Liver (tissue), 3 donors: ENCODE measurements around the gene PREX1.

Experiments
- FOXA1 ChIP-seq: IDR thresholded peaks from 2 replicates; pipeline ENCODE4 v1.6.1; 2016; ENCODE audit warnings: antibody characterized with exemption
- GABPA ChIP-seq, 2 donors: IDR thresholded peaks in 1 of 2; conservative IDR thresholded peaks in 1 of 2; 2 replicates each; pipeline ENCODE4 v1.6.1; 2016; ENCODE audit warnings: antibody characterized with exemption in 2 of 2, mild to moderate bottlenecking in 1 of 2, moderate library complexity in 1 of 2
- MAX ChIP-seq: IDR thresholded peaks from 2 replicates; pipeline ENCODE4 v1.6.1; 2016; ENCODE audit warnings: antibody characterized with exemption
- NR2F2 ChIP-seq: IDR thresholded peaks from 2 replicates; pipeline ENCODE4 v1.6.1; 2016; ENCODE audit warnings: antibody characterized with exemption
- RAD21 ChIP-seq, 2 donors: IDR thresholded peaks; 2 replicates each; pipeline ENCODE4 v1.6.1; 2016; ENCODE audit warnings: antibody characterized with exemption in 2 of 2, mild to moderate bottlenecking in 2 of 2
- SP1 ChIP-seq: IDR thresholded peaks from 2 replicates; pipeline ENCODE4 v1.6.1; 2018; ENCODE audit warnings: antibody characterized with exemption, mild to moderate bottlenecking
- TAF1 ChIP-seq: conservative IDR thresholded peaks from 2 replicates; pipeline ENCODE4 v1.6.1; 2016; ENCODE audit warnings: antibody characterized with exemption, mild to moderate bottlenecking
- YY1 ChIP-seq: IDR thresholded peaks from 2 replicates; pipeline ENCODE4 v1.6.1; 2016; ENCODE audit warnings: antibody characterized with exemption, mild to moderate bottlenecking
- TF ChIP-seq, protein P1 (sequence below): fragments of 150-350 bp; IDR thresholded peaks from 2 replicates; pipeline ENCODE4 v1.5.1; 2017; ENCODE audit warnings: improper control_type of control experiment, low read depth, low read length; ENCODE audit not compliant: missing input control
- TF ChIP-seq, protein P2 (sequence below): IDR thresholded peaks from 2 replicates; pipeline ENCODE4 v1.6.1; 2016; ENCODE audit warnings: antibody characterized with exemption
- TF ChIP-seq, protein P3 (sequence below): IDR thresholded peaks from 2 replicates; pipeline ENCODE4 v1.6.1; 2016; ENCODE audit warnings: antibody characterized with exemption
- TF ChIP-seq, protein P4 (sequence below): IDR thresholded peaks from 2 replicates; pipeline ENCODE4 v1.6.1; 2016; ENCODE audit warnings: antibody characterized with exemption, mild to moderate bottlenecking
- donor health status: healthy.
- donor health status: healthy.

- TF ChIP-seq, protein P1, sequence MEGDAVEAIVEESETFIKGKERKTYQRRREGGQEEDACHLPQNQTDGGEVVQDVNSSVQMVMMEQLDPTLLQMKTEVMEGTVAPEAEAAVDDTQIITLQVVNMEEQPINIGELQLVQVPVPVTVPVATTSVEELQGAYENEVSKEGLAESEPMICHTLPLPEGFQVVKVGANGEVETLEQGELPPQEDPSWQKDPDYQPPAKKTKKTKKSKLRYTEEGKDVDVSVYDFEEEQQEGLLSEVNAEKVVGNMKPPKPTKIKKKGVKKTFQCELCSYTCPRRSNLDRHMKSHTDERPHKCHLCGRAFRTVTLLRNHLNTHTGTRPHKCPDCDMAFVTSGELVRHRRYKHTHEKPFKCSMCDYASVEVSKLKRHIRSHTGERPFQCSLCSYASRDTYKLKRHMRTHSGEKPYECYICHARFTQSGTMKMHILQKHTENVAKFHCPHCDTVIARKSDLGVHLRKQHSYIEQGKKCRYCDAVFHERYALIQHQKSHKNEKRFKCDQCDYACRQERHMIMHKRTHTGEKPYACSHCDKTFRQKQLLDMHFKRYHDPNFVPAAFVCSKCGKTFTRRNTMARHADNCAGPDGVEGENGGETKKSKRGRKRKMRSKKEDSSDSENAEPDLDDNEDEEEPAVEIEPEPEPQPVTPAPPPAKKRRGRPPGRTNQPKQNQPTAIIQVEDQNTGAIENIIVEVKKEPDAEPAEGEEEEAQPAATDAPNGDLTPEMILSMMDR, result no peak
- TF ChIP-seq, protein P2, sequence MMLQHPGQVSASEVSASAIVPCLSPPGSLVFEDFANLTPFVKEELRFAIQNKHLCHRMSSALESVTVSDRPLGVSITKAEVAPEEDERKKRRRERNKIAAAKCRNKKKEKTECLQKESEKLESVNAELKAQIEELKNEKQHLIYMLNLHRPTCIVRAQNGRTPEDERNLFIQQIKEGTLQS, result no peak
- no peak for TF ChIP-seq SP1
- TF ChIP-seq, protein P3, sequence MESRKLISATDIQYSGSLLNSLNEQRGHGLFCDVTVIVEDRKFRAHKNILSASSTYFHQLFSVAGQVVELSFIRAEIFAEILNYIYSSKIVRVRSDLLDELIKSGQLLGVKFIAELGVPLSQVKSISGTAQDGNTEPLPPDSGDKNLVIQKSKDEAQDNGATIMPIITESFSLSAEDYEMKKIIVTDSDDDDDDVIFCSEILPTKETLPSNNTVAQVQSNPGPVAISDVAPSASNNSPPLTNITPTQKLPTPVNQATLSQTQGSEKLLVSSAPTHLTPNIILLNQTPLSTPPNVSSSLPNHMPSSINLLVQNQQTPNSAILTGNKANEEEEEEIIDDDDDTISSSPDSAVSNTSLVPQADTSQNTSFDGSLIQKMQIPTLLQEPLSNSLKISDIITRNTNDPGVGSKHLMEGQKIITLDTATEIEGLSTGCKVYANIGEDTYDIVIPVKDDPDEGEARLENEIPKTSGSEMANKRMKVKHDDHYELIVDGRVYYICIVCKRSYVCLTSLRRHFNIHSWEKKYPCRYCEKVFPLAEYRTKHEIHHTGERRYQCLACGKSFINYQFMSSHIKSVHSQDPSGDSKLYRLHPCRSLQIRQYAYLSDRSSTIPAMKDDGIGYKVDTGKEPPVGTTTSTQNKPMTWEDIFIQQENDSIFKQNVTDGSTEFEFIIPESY, result no peak
- TF ChIP-seq NR2F2, result peak; percentile 16
- no peak for TF ChIP-seq GABPA (IDR thresholded peaks at IDR 0.05 in 1 of 2, conservative IDR thresholded peaks at IDR 0.05 in 1 of 2)
- TF ChIP-seq MAX, result no peak
- TF ChIP-seq TAF1, result no peak
- TF ChIP-seq YY1, result no peak
- TF ChIP-seq RAD21 (IDR thresholded peaks at IDR 0.05), result no peak
- no peak for TF ChIP-seq FOXA1
- TF ChIP-seq, protein P4, sequence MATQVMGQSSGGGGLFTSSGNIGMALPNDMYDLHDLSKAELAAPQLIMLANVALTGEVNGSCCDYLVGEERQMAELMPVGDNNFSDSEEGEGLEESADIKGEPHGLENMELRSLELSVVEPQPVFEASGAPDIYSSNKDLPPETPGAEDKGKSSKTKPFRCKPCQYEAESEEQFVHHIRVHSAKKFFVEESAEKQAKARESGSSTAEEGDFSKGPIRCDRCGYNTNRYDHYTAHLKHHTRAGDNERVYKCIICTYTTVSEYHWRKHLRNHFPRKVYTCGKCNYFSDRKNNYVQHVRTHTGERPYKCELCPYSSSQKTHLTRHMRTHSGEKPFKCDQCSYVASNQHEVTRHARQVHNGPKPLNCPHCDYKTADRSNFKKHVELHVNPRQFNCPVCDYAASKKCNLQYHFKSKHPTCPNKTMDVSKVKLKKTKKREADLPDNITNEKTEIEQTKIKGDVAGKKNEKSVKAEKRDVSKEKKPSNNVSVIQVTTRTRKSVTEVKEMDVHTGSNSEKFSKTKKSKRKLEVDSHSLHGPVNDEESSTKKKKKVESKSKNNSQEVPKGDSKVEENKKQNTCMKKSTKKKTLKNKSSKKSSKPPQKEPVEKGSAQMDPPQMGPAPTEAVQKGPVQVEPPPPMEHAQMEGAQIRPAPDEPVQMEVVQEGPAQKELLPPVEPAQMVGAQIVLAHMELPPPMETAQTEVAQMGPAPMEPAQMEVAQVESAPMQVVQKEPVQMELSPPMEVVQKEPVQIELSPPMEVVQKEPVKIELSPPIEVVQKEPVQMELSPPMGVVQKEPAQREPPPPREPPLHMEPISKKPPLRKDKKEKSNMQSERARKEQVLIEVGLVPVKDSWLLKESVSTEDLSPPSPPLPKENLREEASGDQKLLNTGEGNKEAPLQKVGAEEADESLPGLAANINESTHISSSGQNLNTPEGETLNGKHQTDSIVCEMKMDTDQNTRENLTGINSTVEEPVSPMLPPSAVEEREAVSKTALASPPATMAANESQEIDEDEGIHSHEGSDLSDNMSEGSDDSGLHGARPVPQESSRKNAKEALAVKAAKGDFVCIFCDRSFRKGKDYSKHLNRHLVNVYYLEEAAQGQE, result no peak
These were observed 165.1 kb downstream of the PREX1 start for GRCh38 chr20:48662711-48663110.
